Activated CD8-positive, alpha-beta T cell treated with anti-CD3 and anti-CD28 coated beads, Interleukin-2, amount 10 ng/mL, durations not matched to agents 7 days and 5 days (primary cell): ENCODE results near the gene PPP2R2C. TPM values are rescaled to one million over a fixed set of nuclear protein-coding genes. Genes with fewer than 3 reads are reported as not detected.

ENCODE experiments used
- ATAC-seq: fragments of 150-1000 bp; cut with Tn5 transposase; one replicate; pipeline ENCODE4 v1.10.0; 2021; ENCODE audit warnings: moderate library complexity
- CTCF ChIA-PET: fragments of 350-600 bp; sonication (Branson Sonifier 250); formaldehyde crosslinking; loops from one replicate; lab custom pipeline; 2021; ENCODE audit warnings: antibody characterized with exemption; lab: Charles Lee
- POLR2A ChIA-PET: fragments of 350-600 bp; sonication (Branson Sonifier 250); formaldehyde crosslinking; loops from one replicate; lab custom pipeline; 2021; ENCODE audit warnings: antibody characterized with exemption; lab: Charles Lee
- DNase-seq: peaks from one replicate; pipeline ENCODE4 v3.0.0-alpha.2; 2020
- H3K27ac Mint-ChIP-seq: one replicate; pipeline ENCODE4 v1.8.0; 2021; ENCODE audit warnings: mild to moderate bottlenecking, mixed read lengths
- H3K27me3 Mint-ChIP-seq: one replicate; pipeline ENCODE4 v1.8.0; 2021; ENCODE audit warnings: low read depth, mixed read lengths
- H3K36me3 Mint-ChIP-seq: one replicate; pipeline ENCODE4 v1.8.0; 2021; ENCODE audit warnings: low read depth, mixed read lengths
- H3K4me1 Mint-ChIP-seq: one replicate; pipeline ENCODE4 v1.8.0; 2021; ENCODE audit warnings: low read depth, mixed read lengths
- H3K4me3 Mint-ChIP-seq: one replicate; pipeline ENCODE4 v1.8.0; 2021; ENCODE audit warnings: mild to moderate bottlenecking, mixed read lengths
- H3K9me3 Mint-ChIP-seq: one replicate; pipeline ENCODE4 v1.8.0; 2022; ENCODE audit warnings: mixed read lengths; ENCODE audit not compliant: insufficient read depth
- total RNA-seq, 2 experiments: library from RNA; stranded (reverse); gene quantifications; one replicate each; pipeline ENCODE4 v1.2.3, GENCODE V29; 2021

Gene PPP2R2C
- total RNA-seq, 2 experiments from 2014 or later = not detected

GRCh38 chr4:6352031-6352692 lies 120.3 kb downstream of the PPP2R2C start:
- ChIA-PET CTCF (no interaction called here), POLR2A (no interaction called here)
- Mint-ChIP-seq H3K9me3 (no peaks in the 10 kb centered on the region), H3K27me3 (peaks cover 8% of the 10 kb centered on the region), H3K36me3 (no peaks in the 10 kb centered on the region), H3K4me3 (no peak overlapping the region), H3K4me1 (no peaks in the 10 kb centered on the region), H3K27ac (no peak overlapping the region)
- ATAC-seq (no peak), DNase-seq (no peak)

- no peak overlapping the region for H3K4me3 Mint-ChIP-seq
- DNase-seq = no peak
- no peaks in the 10 kb centered on the region for H3K4me1 Mint-ChIP-seq
- H3K27ac Mint-ChIP-seq = no peak overlapping the region
- no peaks in the 10 kb centered on the region for H3K9me3 Mint-ChIP-seq
- ChIA-PET CTCF (no interaction called here), POLR2A (no interaction called here)
- H3K27me3 Mint-ChIP-seq = peaks cover 8% of the 10 kb centered on the region
- ATAC-seq = no peak
- H3K36me3 Mint-ChIP-seq = no peaks in the 10 kb centered on the region
Measured at GRCh38 chr4:6351246-6352000, 121.0 kb downstream of the PPP2R2C start.

- no peak for ATAC-seq
- CTCF ChIA-PET = no interaction called here
- H3K36me3 Mint-ChIP-seq = no peaks in the 10 kb centered on the region
Measured at GRCh38 chr4:6350646-6351045, 121.8 kb downstream of the PPP2R2C start.

GRCh38 chr4:6349896-6350603 lies 122.4 kb downstream of the PPP2R2C start:
- Mint-ChIP-seq H3K4me1 (no peaks in the 10 kb centered on the region), H3K27ac (no peak overlapping the region), H3K27me3 (peaks cover 6% of the 10 kb centered on the region), H3K9me3 (no peaks in the 10 kb centered on the region), H3K4me3 (no peak overlapping the region), H3K36me3 (no peaks in the 10 kb centered on the region)
- no peak for DNase-seq
- CTCF ChIA-PET = no interaction called here
- ATAC-seq = no peak
- POLR2A ChIA-PET = no interaction called here

More at GRCh38 chr4:6350646-6351045, 121.8 kb downstream of the PPP2R2C start:
- Mint-ChIP-seq H3K4me3 (no peak overlapping the region), H3K9me3 (no peaks in the 10 kb centered on the region), H3K4me1 (no peaks in the 10 kb centered on the region), H3K27ac (no peak overlapping the region), H3K27me3 (peaks cover 8% of the 10 kb centered on the region)
- DNase-seq = no peak
- POLR2A ChIA-PET = no interaction called here

- POLR2A ChIA-PET = no interaction called here
- Mint-ChIP-seq H3K36me3 (no peaks in the 10 kb centered on the region), H3K4me3 (no peak overlapping the region), H3K9me3 (no peaks in the 10 kb centered on the region), H3K27ac (no peak overlapping the region), H3K27me3 (no peaks in the 10 kb centered on the region), H3K4me1 (no peaks in the 10 kb centered on the region)
- ATAC-seq = no peak
- CTCF ChIA-PET = no interaction called here
- DNase-seq = no peak
Measured at GRCh38 chr4:6348408-6348807, 124.0 kb downstream of the PPP2R2C start.

- ATAC-seq (no peak), DNase-seq (no peak)
- Mint-ChIP-seq H3K9me3 (no peaks in the 10 kb centered on the region), H3K36me3 (no peaks in the 10 kb centered on the region), H3K4me1 (no peaks in the 10 kb centered on the region), H3K27me3 (no peaks in the 10 kb centered on the region), H3K27ac (no peak overlapping the region), H3K4me3 (no peak overlapping the region)
- ChIA-PET POLR2A (no interaction called here), CTCF (no interaction called here)
Measured at GRCh38 chr4:6347511-6348045, 124.8 kb downstream of the PPP2R2C start.

- POLR2A ChIA-PET = no interaction called here
- H3K4me3 Mint-ChIP-seq = no peak overlapping the region
- H3K36me3 Mint-ChIP-seq = no peaks in the 10 kb centered on the region
- ATAC-seq = no peak
- peaks cover 3% of the 10 kb centered on the region for H3K27me3 Mint-ChIP-seq
- no peak overlapping the region for H3K27ac Mint-ChIP-seq
- no peak for DNase-seq
- no peaks in the 10 kb centered on the region for H3K4me1 Mint-ChIP-seq
- CTCF ChIA-PET = no interaction called here
- H3K9me3 Mint-ChIP-seq = no peaks in the 10 kb centered on the region
Measured at GRCh38 chr4:6346373-6347110, 125.9 kb downstream of the PPP2R2C start.

- Mint-ChIP-seq H3K9me3 (no peaks in the 10 kb centered on the region), H3K27ac (no peak overlapping the region), H3K27me3 (peaks cover 6% of the 10 kb centered on the region), H3K4me1 (no peaks in the 10 kb centered on the region), H3K4me3 (no peak overlapping the region), H3K36me3 (no peaks in the 10 kb centered on the region)
- POLR2A ChIA-PET = no interaction called here
- DNase-seq (no peak), ATAC-seq (no peak)
- CTCF ChIA-PET = interaction anchor here (2.0 kb wide), 1 partner anchor 15 kb away, joined by 6 read pairs; no protein-coding TSS in a partner anchor
Measured at GRCh38 chr4:6345866-6346265, 126.5 kb downstream of the PPP2R2C start.

- peaks cover 11% of the 10 kb centered on the region for H3K27me3 Mint-ChIP-seq
- no peaks in the 10 kb centered on the region for H3K36me3 Mint-ChIP-seq
- H3K4me1 Mint-ChIP-seq = no peaks in the 10 kb centered on the region
- H3K9me3 Mint-ChIP-seq = no peaks in the 10 kb centered on the region
- H3K4me3 Mint-ChIP-seq = no peak overlapping the region
- H3K27ac Mint-ChIP-seq = no peak overlapping the region
- DNase-seq (no peak), ATAC-seq (no peak)
- ChIA-PET CTCF (interaction anchor here (2.0 kb wide), 1 partner anchor 14 kb away, joined by 6 read pairs; no protein-coding TSS in a partner anchor), POLR2A (no interaction called here)
Measured at GRCh38 chr4:6345096-6345830, 127.2 kb downstream of the PPP2R2C start.

- DNase-seq = no peak
- Mint-ChIP-seq H3K36me3 (no peaks in the 10 kb centered on the region), H3K27me3 (peaks cover 14% of the 10 kb centered on the region), H3K27ac (no peak overlapping the region), H3K4me3 (no peak overlapping the region), H3K9me3 (no peaks in the 10 kb centered on the region), H3K4me1 (peaks cover 5% of the 10 kb centered on the region)
- ATAC-seq = no peak
- POLR2A ChIA-PET = no interaction called here
- CTCF ChIA-PET = interaction anchor here (2.0 kb wide), 1 partner anchor 13 kb away, joined by 6 read pairs; no protein-coding TSS in a partner anchor
Measured at GRCh38 chr4:6343939-6344408, 128.4 kb downstream of the PPP2R2C start.
